HEK293T (cell line): Measurements from ENCODE around the gene SLC19A3.

ENCODE experiments used
- ARNT ChIP-seq: fragments of 450-650 bp; IDR thresholded peaks from 2 replicates; pipeline ENCODE4 v1.6.1; 2017; ENCODE audit warnings: mild to moderate bottlenecking
- BHLHE40 ChIP-seq: fragments of 450-650 bp; IDR thresholded peaks from 2 replicates; pipeline ENCODE4 v1.6.1; 2016; ENCODE audit warnings: mild to moderate bottlenecking, moderate library complexity, borderline replicate concordance
- ELF4 ChIP-seq: fragments of 450-650 bp; IDR thresholded peaks from 2 replicates; pipeline ENCODE4 v1.6.1; 2017; ENCODE audit warnings: antibody characterized with exemption
- FOXA1 ChIP-seq: fragments of 450-650 bp; IDR thresholded peaks from 2 replicates; pipeline ENCODE4 v1.6.1; 2016; ENCODE audit warnings: mild to moderate bottlenecking
- FOXK2 ChIP-seq: fragments of 450-650 bp; IDR thresholded peaks from 2 replicates; pipeline ENCODE4 v1.6.1; 2016; ENCODE audit warnings: mild to moderate bottlenecking
- FOXM1 ChIP-seq: fragments of 450-650 bp; IDR thresholded peaks from 2 replicates; pipeline ENCODE4 v1.6.1; 2017; ENCODE audit warnings: mild to moderate bottlenecking, borderline replicate concordance
- NFRKB ChIP-seq: fragments of 450-650 bp; IDR thresholded peaks from 2 replicates; pipeline ENCODE4 v1.6.1; 2016; ENCODE audit warnings: mild to moderate bottlenecking, moderate library complexity
- PKNOX1 ChIP-seq: fragments of 450-650 bp; IDR thresholded peaks from 2 replicates; pipeline ENCODE4 v1.6.1; 2016
- SP1 ChIP-seq: fragments of 450-650 bp; IDR thresholded peaks from 2 replicates; pipeline ENCODE4 v1.6.1; 2017
- TARDBP ChIP-seq: fragments of 450-650 bp; IDR thresholded peaks from 2 replicates; pipeline ENCODE4 v1.6.1; 2016
- ZNF384 ChIP-seq: fragments of 450-650 bp; IDR thresholded peaks from 2 replicates; pipeline ENCODE4 v1.6.1; 2016

DNA sequence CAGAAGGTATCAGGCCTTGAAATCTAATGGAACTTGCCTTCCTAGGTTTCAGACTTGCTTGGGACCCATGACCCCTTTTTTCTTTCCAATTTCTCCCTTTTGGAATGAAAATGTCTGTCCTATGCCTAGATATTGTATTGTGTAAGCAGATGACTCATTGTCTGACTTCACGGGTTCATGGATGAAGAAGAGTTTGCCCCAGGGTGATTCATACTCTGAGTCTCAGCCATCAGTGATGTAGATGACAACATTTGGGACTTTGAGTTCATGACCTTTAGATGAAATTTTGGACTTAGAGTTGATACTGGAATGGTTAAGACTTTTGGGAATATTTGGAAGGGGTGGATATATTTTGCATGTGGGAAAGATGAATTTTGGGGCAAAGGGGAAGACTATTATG is 62.4 kb downstream of the SLC19A3 start:
- TF ChIP-seq NFRKB (no peak), TARDBP (no peak), ELF4 (no peak), BHLHE40 (no peak), FOXM1 (no peak), FOXA1 (no peak), ARNT (no peak), FOXK2 (no peak), SP1 (no peak), ZNF384 (no peak), PKNOX1 (no peak)
